HepG2 (cell line): Measurements from ENCODE around the gene SPNS3. TPM values are rescaled to one million over a fixed set of nuclear protein-coding genes. Genes with fewer than 3 reads are reported as not detected.

Source experiments
- FIP1L1 ChIP-seq: fragments of 200-400 bp; formaldehyde crosslinking; IDR thresholded peaks from 2 replicates; pipeline ENCODE4 v1.6.1; 2018; ENCODE audit warnings: low read depth, mild to moderate bottlenecking, low read length, moderate library complexity, borderline replicate concordance; ENCODE audit not compliant: insufficient read depth
- FOXA1 ChIP-seq, 2 experiments: fragments of 450-650 bp in 1 of 2; sonication (generic) in 1 of 2; formaldehyde crosslinking in 1 of 2; IDR thresholded peaks; 2 replicates each; pipeline versions ENCODE4 v1.4.0 to v1.6.1; 2016 to 2020; ENCODE audit warnings: missing genetic modification reagents in 1 of 2
- GABPB1 ChIP-seq: IDR thresholded peaks from 2 replicates; pipeline ENCODE4 v1.6.1; 2016; ENCODE audit warnings: mild to moderate bottlenecking, missing genetic modification reagents, moderate library complexity, missing compliant biosample characterization
- GATA4 ChIP-seq: sonication (generic); IDR thresholded peaks from 2 replicates; pipeline ENCODE4 v1.6.1; 2016; ENCODE audit warnings: antibody characterized with exemption, low read depth, borderline replicate concordance
- MLLT10 ChIP-seq: sonication (generic); formaldehyde crosslinking; IDR thresholded peaks from 2 replicates; pipeline ENCODE4 v1.4.0; 2020; ENCODE audit warnings: missing genetic modification reagents
- NR3C1 ChIP-seq: sonication (generic); formaldehyde crosslinking; IDR thresholded peaks from 2 replicates; pipeline ENCODE4 v1.4.0; 2020; ENCODE audit warnings: missing genetic modification reagents
- RBFOX2 ChIP-seq: fragments of 200-400 bp; formaldehyde crosslinking; IDR thresholded peaks from 2 replicates; pipeline ENCODE4 v1.6.1; 2017; ENCODE audit warnings: low read depth, mild to moderate bottlenecking, low read length
- SIN3A ChIP-seq: IDR thresholded peaks from 2 replicates; pipeline ENCODE4 v1.6.1; 2011; ENCODE audit warnings: low read depth, mild to moderate bottlenecking, control low read depth, low read length, borderline replicate concordance
- SOX13 ChIP-seq, 3 experiments: fragments of 450-650 bp in 1 of 3; sonication (generic) in 1 of 3; formaldehyde crosslinking in 1 of 3; IDR thresholded peaks in 2 of 3; conservative IDR thresholded peaks in 1 of 3; 2 replicates each; pipeline versions ENCODE4 v1.5.0 to v1.6.1; 2016 to 2020; ENCODE audit warnings: antibody characterized with exemption in 1 of 3, mild to moderate bottlenecking in 1 of 3, missing compliant biosample characterization in 1 of 3, missing genetic modification reagents in 1 of 3, moderate library complexity in 1 of 3
- WIZ ChIP-seq: sonication (generic); formaldehyde crosslinking; IDR thresholded peaks from 2 replicates; pipeline ENCODE4 v1.5.1; 2020; ENCODE audit warnings: mild to moderate bottlenecking, missing genetic modification reagents
- ZNF121 ChIP-seq: sonication (generic); formaldehyde crosslinking; IDR thresholded peaks from 2 replicates; pipeline ENCODE4 v1.5.0; 2020; ENCODE audit warnings: mild to moderate bottlenecking, missing genetic modification reagents
- ZNF205 ChIP-seq: IDR thresholded peaks from 2 replicates; pipeline ENCODE4 v1.6.1; 2018; ENCODE audit warnings: missing biosample characterization, missing genetic modification reagents
- ZNF230 ChIP-seq: sonication (generic); formaldehyde crosslinking; IDR thresholded peaks from 2 replicates; pipeline ENCODE4 v1.4.0; 2020; ENCODE audit warnings: mild to moderate bottlenecking, missing genetic modification reagents
- ZNF430 ChIP-seq: sonication (generic); formaldehyde crosslinking; IDR thresholded peaks from 2 replicates; pipeline ENCODE4 v1.9.0; 2021; ENCODE audit warnings: mild to moderate bottlenecking, missing genetic modification reagents
- ZNF441 ChIP-seq: sonication (generic); formaldehyde crosslinking; IDR thresholded peaks from 2 replicates; pipeline ENCODE4 v1.7.0; 2021; ENCODE audit warnings: missing genetic modification reagents, borderline replicate concordance
- ZNF557 ChIP-seq: sonication (generic); formaldehyde crosslinking; IDR thresholded peaks from 2 replicates; pipeline ENCODE4 v1.4.0; 2020; ENCODE audit warnings: missing genetic modification reagents
- ZNF589 ChIP-seq: sonication (generic); formaldehyde crosslinking; conservative IDR thresholded peaks from 2 replicates; pipeline ENCODE4 v1.8.0; 2022; ENCODE audit warnings: mild to moderate bottlenecking, moderate library complexity, missing genetic modification reagents
- polyA plus RNA-seq, 8 experiments: library from polyadenylated mRNA; depleted of rRNA in 3 of 8; stranded (reverse) in 7 of 8; unstranded in 1 of 8; fragments of >200 nt; fragmentation: Illumina TruSeq in 4 of 8; extraction: Trizol in 4 of 8; gene quantifications; 2 replicates each; pipeline versions ENCODE4 v1.2.1 to v1.2.3, GENCODE V29; 2011 to 2016; ENCODE audit warnings: low read depth in 4 of 8, missing spikeins in 1 of 8, mixed read lengths in 1 of 8; ENCODE audit not compliant: insufficient read depth in 1 of 8
- total RNA-seq, 5 experiments: library from RNA; depleted of rRNA; stranded (reverse); fragments of >200 nt; fragmentation: Illumina TruSeq; extraction: Trizol; gene quantifications; 2 replicates each; pipeline ENCODE4 v1.2.3, GENCODE V29; 2016; ENCODE audit warnings: low read depth in 1 of 5
- TF ChIP-seq, protein P1 (sequence below): sonication (generic); formaldehyde crosslinking; IDR thresholded peaks from 2 replicates; pipeline ENCODE4 v1.4.0; 2020; ENCODE audit warnings: missing genetic modification reagents
- TF ChIP-seq, protein P2 (sequence below): IDR thresholded peaks from 2 replicates; pipeline ENCODE4 v1.6.1; 2018; ENCODE audit warnings: missing genetic modification reagents
- TF ChIP-seq, protein P3 (sequence below): sonication (generic); formaldehyde crosslinking; IDR thresholded peaks from 2 replicates; pipeline ENCODE4 v1.4.0; 2020; ENCODE audit warnings: missing genetic modification reagents
- TF ChIP-seq, protein P4 (sequence below): fragments of 450-650 bp; IDR thresholded peaks from 2 replicates; pipeline ENCODE4 v1.6.1; 2016

SPNS3 gene
- total and polyA plus RNA-seq, 2 of the 13 experiments (the other 11 are each of a cell fraction or from before 2014, with no cell fraction given), result not detected

DNA sequence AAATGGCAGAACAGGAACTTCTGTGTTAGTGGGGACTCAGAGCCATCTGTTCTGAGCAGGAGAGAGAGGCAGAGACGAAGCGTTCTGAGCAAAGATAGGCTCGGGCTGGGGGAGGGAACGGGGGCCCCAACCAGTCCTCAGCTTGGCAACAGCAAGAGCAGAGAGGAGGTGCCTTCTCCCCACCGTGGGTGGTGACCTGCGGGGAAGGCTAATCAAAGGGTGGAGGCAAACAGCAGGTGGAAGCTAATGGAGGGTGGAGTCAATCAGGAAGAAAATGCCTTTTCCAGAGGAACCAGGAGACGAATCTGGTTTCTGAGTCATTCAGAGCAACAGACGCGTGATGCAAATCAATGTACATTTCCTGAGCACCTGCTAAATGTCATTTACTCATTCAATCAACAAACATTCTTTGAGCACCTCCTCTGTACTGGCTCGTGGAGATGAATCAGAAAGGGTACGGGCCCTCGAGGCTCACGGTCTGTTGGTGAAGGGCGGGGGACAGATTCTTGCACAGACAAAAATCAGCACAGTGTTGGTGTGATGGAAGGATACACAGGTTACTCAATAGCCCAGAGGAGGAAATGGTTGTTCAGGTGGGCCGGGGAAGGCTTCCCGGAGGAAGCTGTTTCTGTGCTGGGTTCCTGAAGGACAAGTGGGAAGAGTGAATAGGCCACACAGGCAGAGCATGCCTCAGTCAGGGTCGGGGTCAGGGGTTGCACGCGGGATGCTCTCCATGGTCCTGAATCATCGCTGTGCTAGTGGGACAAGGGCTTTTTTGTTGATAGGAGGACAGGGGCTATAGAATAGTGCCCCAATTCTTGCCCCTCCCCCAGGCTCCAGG, 59.2 kb downstream of the SPNS3 start (continued):
- TF ChIP-seq, protein P1, sequence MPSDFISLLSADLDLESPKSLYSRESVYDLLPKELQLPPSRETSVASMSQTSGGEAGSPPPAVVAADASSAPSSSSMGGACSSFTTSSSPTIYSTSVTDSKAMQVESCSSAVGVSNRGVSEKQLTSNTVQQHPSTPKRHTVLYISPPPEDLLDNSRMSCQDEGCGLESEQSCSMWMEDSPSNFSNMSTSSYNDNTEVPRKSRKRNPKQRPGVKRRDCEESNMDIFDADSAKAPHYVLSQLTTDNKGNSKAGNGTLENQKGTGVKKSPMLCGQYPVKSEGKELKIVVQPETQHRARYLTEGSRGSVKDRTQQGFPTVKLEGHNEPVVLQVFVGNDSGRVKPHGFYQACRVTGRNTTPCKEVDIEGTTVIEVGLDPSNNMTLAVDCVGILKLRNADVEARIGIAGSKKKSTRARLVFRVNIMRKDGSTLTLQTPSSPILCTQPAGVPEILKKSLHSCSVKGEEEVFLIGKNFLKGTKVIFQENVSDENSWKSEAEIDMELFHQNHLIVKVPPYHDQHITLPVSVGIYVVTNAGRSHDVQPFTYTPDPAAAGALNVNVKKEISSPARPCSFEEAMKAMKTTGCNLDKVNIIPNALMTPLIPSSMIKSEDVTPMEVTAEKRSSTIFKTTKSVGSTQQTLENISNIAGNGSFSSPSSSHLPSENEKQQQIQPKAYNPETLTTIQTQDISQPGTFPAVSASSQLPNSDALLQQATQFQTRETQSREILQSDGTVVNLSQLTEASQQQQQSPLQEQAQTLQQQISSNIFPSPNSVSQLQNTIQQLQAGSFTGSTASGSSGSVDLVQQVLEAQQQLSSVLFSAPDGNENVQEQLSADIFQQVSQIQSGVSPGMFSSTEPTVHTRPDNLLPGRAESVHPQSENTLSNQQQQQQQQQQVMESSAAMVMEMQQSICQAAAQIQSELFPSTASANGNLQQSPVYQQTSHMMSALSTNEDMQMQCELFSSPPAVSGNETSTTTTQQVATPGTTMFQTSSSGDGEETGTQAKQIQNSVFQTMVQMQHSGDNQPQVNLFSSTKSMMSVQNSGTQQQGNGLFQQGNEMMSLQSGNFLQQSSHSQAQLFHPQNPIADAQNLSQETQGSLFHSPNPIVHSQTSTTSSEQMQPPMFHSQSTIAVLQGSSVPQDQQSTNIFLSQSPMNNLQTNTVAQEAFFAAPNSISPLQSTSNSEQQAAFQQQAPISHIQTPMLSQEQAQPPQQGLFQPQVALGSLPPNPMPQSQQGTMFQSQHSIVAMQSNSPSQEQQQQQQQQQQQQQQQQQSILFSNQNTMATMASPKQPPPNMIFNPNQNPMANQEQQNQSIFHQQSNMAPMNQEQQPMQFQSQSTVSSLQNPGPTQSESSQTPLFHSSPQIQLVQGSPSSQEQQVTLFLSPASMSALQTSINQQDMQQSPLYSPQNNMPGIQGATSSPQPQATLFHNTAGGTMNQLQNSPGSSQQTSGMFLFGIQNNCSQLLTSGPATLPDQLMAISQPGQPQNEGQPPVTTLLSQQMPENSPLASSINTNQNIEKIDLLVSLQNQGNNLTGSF (CRISPR knock-in tag), result peak; percentile 84; the same call in 1 of the 2 replicates
- TF ChIP-seq ZNF589 (CRISPR knock-in tag) (peak; percentile 93), WIZ (CRISPR knock-in tag) (peak; percentile 99), ZNF121 (CRISPR knock-in tag) (peak; percentile 24; the same call in 1 of the 2 replicates), ZNF441 (CRISPR knock-in tag) (peak; percentile 89), SOX13 (IDR thresholded peaks at IDR 0.05) (no peak), SOX13 (CRISPR knock-in tag; conservative IDR thresholded peaks at IDR 0.05 in 1 of 2, IDR thresholded peaks at IDR 0.05 in 1 of 2) (peak in 1 of 2 experiments; percentile 49; a peak in 1 of 4 replicates), FOXA1 (IDR thresholded peaks at IDR 0.05) (no peak), FOXA1 (CRISPR knock-in tag; IDR thresholded peaks at IDR 0.05) (no peak), GABPB1 (CRISPR knock-in tag) (peak; percentile 52), FIP1L1 (no peak), SIN3A (no peak), RBFOX2 (no peak), MLLT10 (CRISPR knock-in tag) (no peak), ZNF430 (peak; percentile 90), ZNF230 (CRISPR knock-in tag) (peak; percentile 77; the same call in 1 of the 2 replicates), ZNF557 (CRISPR knock-in tag) (peak; percentile 96; the same call in 1 of the 2 replicates), GATA4 (no peak), ZNF205 (CRISPR knock-in tag) (0 out of 2 replicates have a peak, but pooled peaks have one; percentile 37), NR3C1 (CRISPR knock-in tag) (no peak)
- TF ChIP-seq, protein P2, sequence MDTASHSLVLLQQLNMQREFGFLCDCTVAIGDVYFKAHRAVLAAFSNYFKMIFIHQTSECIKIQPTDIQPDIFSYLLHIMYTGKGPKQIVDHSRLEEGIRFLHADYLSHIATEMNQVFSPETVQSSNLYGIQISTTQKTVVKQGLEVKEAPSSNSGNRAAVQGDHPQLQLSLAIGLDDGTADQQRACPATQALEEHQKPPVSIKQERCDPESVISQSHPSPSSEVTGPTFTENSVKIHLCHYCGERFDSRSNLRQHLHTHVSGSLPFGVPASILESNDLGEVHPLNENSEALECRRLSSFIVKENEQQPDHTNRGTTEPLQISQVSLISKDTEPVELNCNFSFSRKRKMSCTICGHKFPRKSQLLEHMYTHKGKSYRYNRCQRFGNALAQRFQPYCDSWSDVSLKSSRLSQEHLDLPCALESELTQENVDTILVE (CRISPR knock-in tag), result peak; percentile 91
- TF ChIP-seq, protein P3, sequence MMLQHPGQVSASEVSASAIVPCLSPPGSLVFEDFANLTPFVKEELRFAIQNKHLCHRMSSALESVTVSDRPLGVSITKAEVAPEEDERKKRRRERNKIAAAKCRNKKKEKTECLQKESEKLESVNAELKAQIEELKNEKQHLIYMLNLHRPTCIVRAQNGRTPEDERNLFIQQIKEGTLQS (CRISPR knock-in tag), result peak; percentile 67; the same call in 1 of the 2 replicates
- TF ChIP-seq, protein P4, sequence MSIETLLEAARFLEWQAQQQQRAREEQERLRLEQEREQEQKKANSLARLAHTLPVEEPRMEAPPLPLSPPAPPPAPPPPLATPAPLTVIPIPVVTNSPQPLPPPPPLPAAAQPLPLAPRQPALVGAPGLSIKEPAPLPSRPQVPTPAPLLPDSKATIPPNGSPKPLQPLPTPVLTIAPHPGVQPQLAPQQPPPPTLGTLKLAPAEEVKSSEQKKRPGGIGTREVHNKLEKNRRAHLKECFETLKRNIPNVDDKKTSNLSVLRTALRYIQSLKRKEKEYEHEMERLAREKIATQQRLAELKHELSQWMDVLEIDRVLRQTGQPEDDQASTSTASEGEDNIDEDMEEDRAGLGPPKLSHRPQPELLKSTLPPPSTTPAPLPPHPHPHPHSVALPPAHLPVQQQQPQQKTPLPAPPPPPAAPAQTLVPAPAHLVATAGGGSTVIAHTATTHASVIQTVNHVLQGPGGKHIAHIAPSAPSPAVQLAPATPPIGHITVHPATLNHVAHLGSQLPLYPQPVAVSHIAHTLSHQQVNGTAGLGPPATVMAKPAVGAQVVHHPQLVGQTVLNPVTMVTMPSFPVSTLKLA, result peak; percentile 19; the same call in 1 of the 2 replicates
